ENCODE results near the gene IL1B.

DNA sequence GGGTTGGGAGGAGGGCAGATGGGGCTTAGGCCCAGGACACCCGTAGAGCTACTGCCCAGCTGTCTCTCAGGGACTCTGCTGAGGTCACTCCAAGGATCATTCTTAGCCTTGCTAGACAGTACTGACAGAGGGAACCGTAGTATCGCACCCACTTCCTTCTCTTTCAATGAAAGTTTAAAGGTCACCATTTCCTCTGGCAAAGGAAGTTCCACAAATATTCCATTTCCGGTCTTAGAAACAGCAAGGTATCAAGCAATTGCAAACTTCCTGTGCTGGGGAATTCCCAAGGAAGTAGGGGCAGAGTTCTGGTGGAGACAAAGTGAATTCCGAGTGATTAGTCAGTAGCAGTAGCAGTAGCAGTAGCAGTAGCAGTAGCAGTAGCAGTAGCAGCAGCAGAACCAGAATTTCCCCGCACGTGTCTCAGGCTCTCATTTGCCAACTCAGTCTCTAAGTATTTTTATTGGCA is 24.7 kb downstream of the IL1B start:
- TF ChIP-seq ZNF274 (IDR thresholded peaks at IDR 0.05; ENCODE audit: low read depth, low read length): no peak
- no peak for TF ChIP-seq YY1 (IDR thresholded peaks at IDR 0.05; ENCODE audit: insufficient read depth, insufficient read length)
